Esophagus muscularis mucosa (tissue), 4 donors: ENCODE measurements around the gene GLRB. TPM values are rescaled to one million over a fixed set of nuclear protein-coding genes. Genes with fewer than 3 reads are reported as not detected.
"Not testable (repeated sequence)": the region's sequence is repeated elsewhere in the genome, so short reads cannot be mapped to it uniquely, and the experiment has no call there.

ENCODE experiments used
- DNase-seq: peaks from one replicate; pipeline ENCODE4 v3.0.0-alpha.2; 2017; ENCODE audit errors: extremely low spot score
- H3K27ac ChIP-seq, 4 donors: fragments of 200-600 bp; sonication (generic); replicated peaks in 1 of 4; 1 replicate in 3 of 4; 2 replicates in 1 of 4; pipeline ENCODE4 v1.5.1; 2016 to 2019; ENCODE audit warnings: mild to moderate bottlenecking in 1 of 4
- H3K27me3 ChIP-seq, 4 donors: fragments of 200-600 bp; sonication (generic); one replicate each; pipeline versions ENCODE4 v1.5.1 to v1.6.0; 2016 to 2019
- H3K36me3 ChIP-seq, 4 donors: fragments of 200-600 bp; sonication (generic); one replicate each; pipeline ENCODE4 v1.5.1; 2016 to 2019
- H3K4me1 ChIP-seq, 4 donors: fragments of 200-600 bp; sonication (generic); one replicate each; pipeline ENCODE4 v1.5.1; 2016 to 2019
- H3K4me3 ChIP-seq, 4 donors: fragments of 200-600 bp; sonication (generic); 1 replicate in 2 of 4; 2 replicates in 2 of 4; pipeline ENCODE4 v1.5.1; 2016 to 2019; ENCODE audit warnings: mild to moderate bottlenecking in 4 of 4, moderate library complexity in 1 of 4
- H3K9me3 ChIP-seq, 4 donors: fragments of 200-600 bp; sonication (generic); 1 replicate in 3 of 4; 2 replicates in 1 of 4; pipeline ENCODE4 v1.5.1; 2016 to 2019
- CTCF ChIP-seq, 3 experiments: fragments of 200-600 bp in 2 of 3; fragments of 450-650 bp in 1 of 3; sonication (generic) in 2 of 3; IDR thresholded peaks; one replicate each; pipeline ENCODE4 v1.5.1; 2017 to 2019; ENCODE audit warnings: antibody characterized with exemption in 3 of 3, mild to moderate bottlenecking in 2 of 3, moderate library complexity in 1 of 3
- EP300 ChIP-seq: sonication (generic); formaldehyde crosslinking; IDR thresholded peaks from one replicate; pipeline ENCODE4 v1.6.1; 2017; ENCODE audit warnings: antibody characterized with exemption
- POLR2A ChIP-seq: fragments of 450-650 bp; IDR thresholded peaks from one replicate; pipeline ENCODE4 v1.6.1; 2017; ENCODE audit warnings: antibody characterized with exemption, moderate library complexity, mild to moderate bottlenecking, low read depth
- POLR2AphosphoS5 ChIP-seq, 2 donors: sonication (generic); formaldehyde crosslinking; IDR thresholded peaks; one replicate each; pipeline ENCODE4 v1.6.1; 2017; ENCODE audit warnings: antibody characterized with exemption in 2 of 2
- WGBS: methylation state at CpG from one replicate; pipeline ENCODE4 v1.1.5; 2018; 5-methylcytosine and 5-hydroxymethylcytosine counted together
- intact Hi-C: fragments of 100-400 bp; cut with DNase I; formaldehyde crosslinking; loops from one replicate; pipeline ENCODE4 v1.15.1; 2023
- total RNA-seq, 4 donors: library from RNA; depleted of rRNA; stranded (reverse); fragments of >200 nt; gene quantifications; one replicate each; pipeline versions ENCODE4 v1.1.0 to v1.2.1, GENCODE V29; 2016

GLRB gene
- total RNA-seq, 4 donors from 2014 or later: 1.5 to 2.1 (median 1.8) TPM

DNA sequence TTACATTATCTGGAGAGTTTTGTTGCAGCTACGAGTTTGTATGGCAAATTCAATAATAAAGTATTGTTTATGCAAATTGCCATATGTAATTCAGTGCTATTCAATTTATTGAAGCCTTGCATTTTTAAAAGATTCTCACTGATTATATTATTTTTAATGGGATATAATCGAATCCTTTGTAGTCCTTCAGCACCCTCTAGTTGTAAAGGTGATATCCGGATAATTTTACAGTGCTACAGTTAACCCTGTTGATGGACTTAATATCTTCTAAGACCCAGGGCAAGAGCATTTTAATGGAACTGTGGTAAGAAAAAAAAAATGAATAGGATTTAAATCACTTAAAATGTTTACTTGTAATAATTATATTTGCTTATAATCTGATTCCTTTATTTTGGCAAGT, 96.1 kb downstream of the GLRB start:
- whole genome bisulfite sequencing: 49% methylated on average over 3 of the region's 3 CpGs
- Histone ChIP-seq H3K27ac (no peak overlapping the region), H3K27me3 (no peaks in the 10 kb centered on the region), H3K4me1 (no peaks in the 10 kb centered on the region), H3K36me3 (no peaks in the 10 kb centered on the region), H3K4me3 (no peak overlapping the region), H3K9me3 (no peaks in the 10 kb centered on the region)
- peak in 1 of 3 experiments; percentile 13 for TF ChIP-seq CTCF (IDR thresholded peaks at IDR 0.05)
- TF ChIP-seq POLR2AphosphoS5 (IDR thresholded peaks at IDR 0.05): no peak
- no peak for DNase-seq
- intact Hi-C loops: no loop called here

GRCh38 chr4:157180268-157180667, 104.3 kb downstream of the GLRB start:
- H3K27ac ChIP-seq, H3K36me3 ChIP-seq, DNase-seq, H3K27me3 ChIP-seq, intact Hi-C loops, H3K4me1 ChIP-seq, H3K9me3 ChIP-seq, H3K4me3 ChIP-seq: not testable (repeated sequence)
- no CpG with 5 or more reads among the region's 14 CpGs for WGBS

DNA sequence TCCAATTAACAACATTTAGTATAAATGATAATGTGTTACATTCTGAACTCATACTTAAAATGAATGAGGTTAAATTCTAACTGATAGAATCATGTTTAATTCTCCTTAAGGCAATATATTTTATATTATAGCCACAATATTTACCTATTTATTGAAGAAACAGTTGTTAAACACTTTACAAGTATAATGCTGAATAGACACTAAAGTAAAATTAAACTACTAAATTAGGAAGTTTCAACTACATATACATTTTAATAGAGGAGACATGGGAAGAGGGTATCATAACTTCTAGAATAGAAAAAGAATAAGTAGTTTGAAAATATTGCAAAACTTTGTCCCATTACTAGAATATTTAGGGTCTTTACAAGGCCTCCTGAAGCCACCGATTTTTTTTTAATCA, 108.3 kb downstream of the GLRB start:
- no peak overlapping the region for H3K4me3 ChIP-seq
- 98% methylated on average over 1 of the region's 1 CpG for WGBS
- DNase-seq: no peak

GRCh38 chr4:157185363-157185762, 109.4 kb downstream of the GLRB start:
- Histone ChIP-seq H3K9me3 (peaks cover 0 to 10% (median 3%) of the 10 kb centered on the region in 4 donors), H3K27me3 (peaks cover 0 to 4% (median 0%) of the 10 kb centered on the region in 4 donors), H3K4me1 (no peaks in the 10 kb centered on the region), H3K27ac (no peak overlapping the region), H3K4me3 (no peak overlapping the region), H3K36me3 (no peaks in the 10 kb centered on the region)
- no peak for DNase-seq
- TF ChIP-seq CTCF (IDR thresholded peaks at IDR 0.05): no peak
- TF ChIP-seq EP300: no peak
- no peak for TF ChIP-seq POLR2A
- no peak for TF ChIP-seq POLR2AphosphoS5 (IDR thresholded peaks at IDR 0.05)
- intact Hi-C loops: no loop called here

More for the DNA sequence above, 108.3 kb downstream of the GLRB start:
- Histone ChIP-seq H3K27me3 (peaks cover 0 to 9% (median 0%) of the 10 kb centered on the region in 4 donors), H3K9me3 (peaks cover 0 to 5% (median 1%) of the 10 kb centered on the region in 4 donors), H3K4me1 (no peaks in the 10 kb centered on the region), H3K36me3 (no peaks in the 10 kb centered on the region), H3K27ac (no peak overlapping the region)
- intact Hi-C loops: no loop called here
- TF ChIP-seq POLR2AphosphoS5 (IDR thresholded peaks at IDR 0.05) (no peak), CTCF (IDR thresholded peaks at IDR 0.05) (no peak), EP300 (no peak), POLR2A (no peak)

DNA sequence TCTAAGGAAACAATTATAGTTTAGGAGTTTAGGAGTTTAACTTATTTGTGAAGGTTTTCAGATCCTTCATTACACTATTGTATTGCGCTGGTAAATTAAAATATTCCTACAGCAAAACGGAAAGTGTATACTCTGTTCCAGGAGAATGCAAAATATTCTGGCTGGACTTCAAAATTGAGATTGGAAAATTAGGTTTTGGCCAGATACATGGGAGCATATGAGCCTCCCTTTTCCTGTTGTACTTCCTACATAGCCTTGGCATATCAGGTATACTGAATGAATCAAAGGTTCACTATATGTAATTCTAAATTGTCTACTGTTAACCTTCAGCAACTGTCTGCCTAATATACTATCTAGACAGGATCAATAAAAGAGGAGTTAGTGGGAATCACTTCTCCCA, 119.4 kb downstream of the GLRB start:
- H3K36me3 ChIP-seq: no peaks in the 10 kb centered on the region
- TF ChIP-seq POLR2A (no peak), CTCF (IDR thresholded peaks at IDR 0.05) (no peak), EP300 (no peak), POLR2AphosphoS5 (IDR thresholded peaks at IDR 0.05) (no peak)
- peaks cover 0 to under 1% (median 0%) of the 10 kb centered on the region in 4 donors for H3K9me3 ChIP-seq
- DNase-seq: no peak
- intact Hi-C loops: no loop called here
- 87% methylated on average over 2 of the region's 2 CpGs for WGBS
- no peaks in the 10 kb centered on the region for H3K27me3 ChIP-seq
- no peak overlapping the region for H3K4me3 ChIP-seq
- H3K4me1 ChIP-seq: no peaks in the 10 kb centered on the region
- H3K27ac ChIP-seq: no peak overlapping the region
